ENCODE measurements around the gene DSP. TPM values are rescaled to one million over a fixed set of nuclear protein-coding genes. Genes with fewer than 3 reads are reported as not detected.

Gene DSP
- total RNA-seq, result 17.4 and 27.3 TPM in 2 replicates

GRCh38 chr6:7541175-7542064, at the start of gene DSP:
TSS of gene DSP (plus strand) at chr6:7541671. CDS start at chr6:7541916, 245 bp downstream.

GRCh38 chr6:7589949-7590917, 48.8 kb downstream of the DSP start, which contains the start of gene SNRNP48:
TSS of gene SNRNP48 (plus strand) at chr6:7590198. CDS start at chr6:7590258, 60 bp downstream.

Other genes with a start within 250 kb of the DSP start
- 89.1 and 182 TPM in 2 replicates for gene SSR1, start 228.5 kb upstream of the DSP start, total RNA-seq
- under 0.01 TPM in 2 replicates for gene CAGE1, start 151.9 kb upstream of the DSP start, total RNA-seq
- gene RIOK1, start 151.9 kb upstream of the DSP start, total RNA-seq, result 15.2 and 27.8 TPM in 2 replicates
- gene SNRNP48, start 48.5 kb downstream of the DSP start, total RNA-seq, result 12.4 and 13.0 TPM in 2 replicates
- gene BMP6, start 184.4 kb downstream of the DSP start, total RNA-seq, result 22.0 and 47.4 TPM in 2 replicates